HG02763 (cell line): Measurements from ENCODE around the gene MYOF.
A peak's percentile ranks its signal among the peaks of the same experiment; 100 is the strongest.
"Not testable (repeated sequence)": the region's sequence is repeated elsewhere in the genome, so short reads cannot be mapped to it uniquely, and the experiment has no call there.

ENCODE experiments used
- ATAC-seq: cut with Tn5 transposase; IDR thresholded peaks from one replicate; pipeline ENCODE4 v1.9.1; 2021; ENCODE audit warnings: mild to moderate bottlenecking, moderate library complexity; ENCODE audit not compliant: unreplicated experiment

The MYOF gene

DNA sequence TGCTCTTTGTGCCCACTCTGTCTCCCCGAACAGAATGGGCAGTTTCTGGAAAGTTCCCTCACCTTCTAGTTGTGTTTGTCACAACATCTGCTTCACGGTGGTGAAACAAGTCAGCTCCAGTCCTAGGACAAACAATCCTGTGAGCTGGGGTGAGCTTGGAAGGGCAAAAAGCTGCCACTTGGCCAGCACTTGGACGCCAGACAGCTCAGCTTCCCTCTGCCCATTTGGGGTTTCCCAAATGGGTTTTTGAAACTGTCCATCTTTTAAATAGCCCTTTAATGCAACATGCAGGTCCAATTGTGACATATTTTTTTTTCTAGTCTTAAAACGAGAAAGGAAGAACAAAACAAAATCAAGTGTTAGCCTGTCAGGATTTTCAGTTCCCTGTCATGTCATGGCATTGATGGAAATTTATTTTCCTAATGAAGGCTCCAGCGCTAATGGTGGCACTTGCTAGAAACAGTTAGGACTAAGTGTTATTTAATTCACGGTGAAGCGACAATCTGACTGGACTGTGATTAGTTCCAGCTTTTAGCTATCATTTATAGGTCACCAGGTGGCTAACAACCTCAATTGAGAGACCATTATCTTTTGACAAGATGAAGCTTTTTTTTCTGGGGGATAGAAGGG, 181.7 kb downstream of the MYOF start:
- no peak for ATAC-seq

DNA sequence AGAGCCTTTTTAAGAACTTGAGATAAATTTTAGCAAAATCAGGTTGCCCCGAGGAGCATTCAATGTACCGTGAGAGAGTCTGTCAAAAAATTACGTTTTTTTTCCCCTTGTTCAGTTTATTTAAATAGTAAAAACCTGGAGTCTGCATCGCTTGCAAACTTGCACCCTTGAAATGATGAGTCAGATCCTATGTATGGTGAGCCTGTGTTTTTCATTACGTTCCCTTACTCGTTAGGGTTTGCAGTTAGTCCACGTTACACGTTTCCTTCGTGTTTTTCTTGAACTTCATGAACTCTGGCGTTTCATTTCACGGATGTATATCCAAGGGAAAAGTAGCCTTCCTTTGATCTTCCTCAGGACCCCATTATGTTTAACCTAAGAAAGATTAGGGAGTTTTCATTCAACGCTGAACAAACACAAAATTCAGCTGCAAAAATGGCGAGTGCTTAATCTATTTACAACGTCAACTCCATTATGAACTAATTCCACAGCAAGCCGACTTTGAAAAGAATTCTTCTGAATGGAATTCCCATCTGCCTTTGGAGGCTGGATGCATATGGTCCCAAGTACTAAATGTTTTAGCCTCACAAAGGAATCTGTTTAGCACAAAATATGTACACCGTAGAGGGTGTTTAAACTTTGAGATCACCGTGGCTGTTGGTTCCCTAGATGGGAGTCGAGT, 182.4 kb downstream of the MYOF start:
- no peak for ATAC-seq

- ATAC-seq, result no peak
Observed at GRCh38 chr10:93299195-93299594, 182.9 kb downstream of the MYOF start.

- ATAC-seq, result no peak
Observed at GRCh38 chr10:93296151-93296550, 186.0 kb downstream of the MYOF start.

GRCh38 chr10:93293999-93294398, 188.1 kb downstream of the MYOF start:
- ATAC-seq, result no peak

DNA sequence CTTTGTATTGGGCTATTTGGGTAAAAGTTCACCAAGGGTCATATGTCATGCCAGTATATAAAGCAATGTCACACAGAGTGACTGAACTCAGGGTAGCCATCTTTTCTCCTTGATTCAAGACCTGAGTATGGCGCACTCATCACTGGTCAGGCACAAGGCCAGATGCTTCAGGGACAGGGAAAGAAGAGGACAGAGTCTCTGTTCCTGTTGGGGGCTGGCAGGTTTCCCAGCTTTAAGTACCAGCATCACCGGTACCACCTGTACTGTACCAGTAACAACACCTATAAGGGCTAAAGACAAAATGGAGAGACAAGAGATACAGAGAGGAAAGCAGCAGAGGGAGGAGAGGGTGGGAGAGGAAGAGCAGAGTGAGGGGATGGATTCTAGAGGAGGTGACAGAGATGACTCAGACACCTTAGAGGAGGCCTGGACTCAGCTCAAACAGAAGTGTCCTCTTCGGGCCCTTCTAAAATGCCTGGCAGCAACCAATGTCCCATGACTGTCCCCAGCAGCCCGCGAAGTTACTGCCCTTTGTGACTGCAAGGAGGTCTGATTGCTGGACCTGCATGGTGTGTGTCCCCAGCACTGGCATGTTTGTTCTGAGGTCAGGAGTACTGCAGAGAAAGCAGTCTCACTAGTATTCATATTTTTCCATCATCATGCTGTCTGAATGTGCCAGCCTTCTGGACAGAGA, 191.3 kb downstream of the MYOF start:
- ATAC-seq, result no peak

- ATAC-seq, result no peak
Observed at GRCh38 chr10:93288679-93289634, 193.2 kb downstream of the MYOF start.

GRCh38 chr10:93287775-93288174, 194.4 kb downstream of the MYOF start:
- no peak for ATAC-seq

- ATAC-seq, result not testable (repeated sequence)
Observed at GRCh38 chr10:93284246-93284645, 197.9 kb downstream of the MYOF start.

DNA sequence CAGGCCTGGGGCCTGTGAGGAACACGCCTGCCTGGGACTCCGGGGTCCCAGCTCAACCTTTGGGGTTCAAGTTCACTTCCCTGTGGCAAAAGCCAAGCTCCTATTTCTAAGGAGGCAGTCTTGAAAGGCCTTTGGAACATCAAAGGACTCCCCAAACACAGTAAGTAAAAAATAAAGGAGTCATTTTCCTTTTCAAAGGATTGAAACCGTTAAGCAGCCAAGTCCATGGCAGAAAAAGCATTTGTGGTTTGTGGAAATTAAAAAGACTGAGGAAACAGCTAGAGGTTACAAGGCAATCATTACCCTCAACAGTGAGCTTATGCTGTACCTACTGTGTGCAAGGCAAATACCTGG, 200.8 kb downstream of the MYOF start:
- no peak for ATAC-seq

DNA sequence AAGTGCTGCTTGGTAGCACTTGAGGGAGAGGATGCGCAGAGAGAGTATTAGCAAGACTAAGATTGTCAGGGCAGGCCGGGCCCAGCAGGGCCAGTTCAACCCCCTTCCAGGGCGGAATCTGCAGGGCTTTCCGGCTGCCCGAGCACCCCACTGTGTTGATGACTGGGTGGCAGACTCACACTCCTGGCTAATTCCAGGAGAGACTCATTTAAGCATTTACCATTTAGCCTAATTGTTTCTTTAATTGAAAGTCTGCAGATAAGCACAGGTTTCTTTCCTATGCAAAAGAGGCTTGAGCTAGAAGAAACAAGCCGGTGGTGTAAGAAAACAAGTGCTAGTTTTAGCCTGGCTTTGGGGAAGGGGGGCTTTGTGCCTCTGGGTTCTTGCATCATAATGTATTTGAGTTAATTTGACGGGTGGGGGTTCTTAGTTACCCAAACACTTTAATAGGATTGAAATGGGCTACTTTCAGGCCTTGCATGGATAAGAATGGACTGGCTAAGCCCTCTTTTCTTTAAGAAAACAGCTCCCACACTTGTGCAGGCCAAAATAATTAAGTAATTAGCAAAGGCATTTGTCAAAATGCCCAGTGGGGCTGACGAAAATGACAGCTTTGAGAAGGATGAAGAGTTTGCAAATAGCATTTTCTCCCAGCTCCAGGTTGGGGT, 201.3 kb downstream of the MYOF start:
- no peak for ATAC-seq

- no peak for ATAC-seq
Observed at GRCh38 chr10:93280121-93280698, 201.9 kb downstream of the MYOF start.

DNA sequence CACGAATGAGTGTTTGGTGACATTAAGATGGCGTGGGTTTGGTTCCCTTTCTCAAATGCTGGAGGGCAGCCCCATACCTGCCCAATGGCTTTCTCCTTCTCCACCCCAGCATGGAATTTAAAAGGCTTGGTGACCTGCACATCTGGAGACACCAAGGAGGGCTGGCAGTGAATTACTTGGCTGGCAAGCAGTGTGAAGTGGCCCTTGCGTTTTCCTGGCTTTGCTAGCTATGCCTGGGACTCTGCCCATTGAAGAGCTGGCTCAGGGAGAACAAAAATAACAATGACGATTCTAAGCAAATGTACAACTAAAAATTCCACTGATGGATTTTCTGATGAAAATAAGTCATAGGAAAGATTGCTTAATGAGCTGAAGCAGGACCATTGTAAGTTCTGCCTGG, 204.8 kb downstream of the MYOF start:
- no peak for ATAC-seq

DNA sequence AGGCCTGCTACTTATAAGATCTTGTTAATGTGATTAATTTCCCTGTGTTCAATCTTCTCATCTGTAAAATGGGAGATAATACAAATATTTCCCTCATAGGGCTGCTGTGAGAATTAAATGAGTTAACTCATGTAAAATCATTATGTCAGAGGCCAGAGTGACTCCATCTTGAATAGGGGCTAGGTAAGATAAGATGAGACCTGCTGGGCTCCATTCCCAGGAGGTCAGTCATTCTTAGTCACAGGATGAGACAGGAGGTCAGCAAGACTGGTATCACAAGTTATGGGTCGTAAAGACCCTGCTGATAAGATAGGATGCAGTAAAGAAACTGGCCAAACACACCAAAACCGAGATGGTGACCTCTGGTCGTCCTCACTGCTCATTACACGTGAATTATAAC, 207.7 kb downstream of the MYOF start:
- no peak for ATAC-seq

DNA sequence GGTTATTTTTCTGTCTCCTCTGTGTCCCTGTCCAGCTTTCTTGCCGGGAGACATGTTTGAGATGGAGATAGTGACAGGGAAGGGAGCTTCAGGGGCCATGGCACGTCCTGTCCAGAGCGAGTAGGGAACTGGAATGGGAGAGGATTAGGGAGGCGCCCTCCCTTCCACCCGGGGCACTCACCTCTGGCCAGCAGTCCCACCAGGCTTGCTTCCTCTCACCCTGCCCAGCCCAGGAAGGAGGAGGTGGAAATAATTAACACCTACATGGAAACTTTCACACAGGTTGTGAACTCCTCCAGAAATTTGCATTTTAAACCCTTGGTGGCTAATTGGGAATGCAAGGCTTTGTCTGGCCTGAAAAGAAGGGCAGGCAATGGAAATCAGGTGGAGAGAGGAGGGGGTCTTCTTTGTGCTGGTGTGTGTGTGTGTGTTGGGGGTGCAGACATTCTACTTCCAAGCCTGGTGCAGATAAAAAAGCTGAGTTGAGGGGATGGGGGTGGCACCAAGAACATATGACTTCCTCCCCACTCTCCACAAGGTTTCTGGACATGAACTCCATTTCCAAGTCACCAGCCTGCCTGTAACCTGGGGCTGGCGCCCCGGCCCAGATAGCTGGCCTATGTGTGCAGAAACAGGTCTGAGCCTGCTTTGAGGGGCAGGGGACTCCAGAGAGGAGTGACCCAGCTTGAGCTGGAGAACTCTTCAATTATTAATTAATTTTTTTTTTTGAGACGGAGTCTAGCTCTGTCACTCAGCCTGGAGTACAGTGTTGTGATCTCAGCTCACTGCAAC, 209.1 kb downstream of the MYOF start:
- no peak for ATAC-seq

GRCh38 chr10:93271347-93271746, 210.8 kb downstream of the MYOF start:
- no peak for ATAC-seq

GRCh38 chr10:93269281-93269680, 212.9 kb downstream of the MYOF start:
- ATAC-seq, result no peak

DNA sequence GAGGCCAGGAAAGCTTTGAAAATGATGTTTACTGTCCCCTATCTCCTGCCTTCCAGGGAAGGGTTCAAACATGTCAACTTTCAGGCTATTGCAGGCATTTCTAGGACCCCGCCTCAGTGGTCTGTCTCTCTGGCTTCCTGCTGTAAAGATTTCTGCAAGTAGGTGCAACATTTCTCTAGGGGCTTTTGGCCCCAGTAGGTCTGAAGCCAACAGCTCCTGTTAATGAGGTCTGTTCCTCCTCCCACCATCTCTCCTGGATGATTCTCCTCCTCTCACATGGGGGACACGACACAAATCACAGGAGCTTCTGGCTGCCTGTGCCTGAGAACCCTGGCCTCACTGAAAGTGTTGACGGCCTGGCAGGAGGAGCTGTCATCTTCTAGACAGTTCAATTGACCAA, 214.1 kb downstream of the MYOF start:
- no peak for ATAC-seq

- ATAC-seq, result peak; percentile 99
Observed at GRCh38 chr10:93267521-93267920, 214.6 kb downstream of the MYOF start.

DNA sequence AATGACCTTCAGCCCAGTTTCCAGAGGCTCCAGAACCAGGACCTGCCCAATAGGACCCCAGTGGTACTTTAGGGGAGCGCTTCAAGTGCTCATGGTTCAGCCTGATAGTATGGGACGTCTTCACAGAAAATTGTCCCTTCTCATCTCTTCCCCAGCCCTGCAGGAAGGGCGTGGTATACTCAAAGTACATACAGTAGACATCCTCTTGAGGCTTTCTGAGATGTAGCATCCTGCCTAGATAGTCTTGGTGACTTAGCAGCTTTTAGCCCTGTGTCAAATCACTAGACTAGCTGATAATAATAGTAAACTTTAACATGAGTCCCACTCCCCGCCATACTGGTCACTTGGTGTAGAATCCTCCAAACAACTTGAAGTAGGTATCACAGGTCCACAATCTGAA, 215.3 kb downstream of the MYOF start:
- no peak for ATAC-seq
